Fibroblast of gingiva (primary cell): ENCODE results near the gene NEURL2.
"Not testable (repeated sequence)": the region's sequence is repeated elsewhere in the genome, so short reads cannot be mapped to it uniquely, and the experiment has no call there.

Experiments used
- DNase-seq: peaks from one replicate; pipeline ENCODE4 v3.0.0-alpha.2; 2011; ENCODE audit warnings: low read depth

The NEURL2 gene

GRCh38 chr20:45920462-45921336, 29.7 kb upstream of the NEURL2 start:
- no peak for DNase-seq

- peak; percentile 82 for DNase-seq
Observed at GRCh38 chr20:45919542-45920399, 28.8 kb upstream of the NEURL2 start.

- peak; percentile 36 for DNase-seq
Observed at GRCh38 chr20:45918779-45919537, 27.9 kb upstream of the NEURL2 start.

GRCh38 chr20:45918182-45918737, 27.3 kb upstream of the NEURL2 start:
- DNase-seq = peak; percentile 47

- DNase-seq = peak; percentile 30
Observed at GRCh38 chr20:45917790-45918141, 26.8 kb upstream of the NEURL2 start.

DNA sequence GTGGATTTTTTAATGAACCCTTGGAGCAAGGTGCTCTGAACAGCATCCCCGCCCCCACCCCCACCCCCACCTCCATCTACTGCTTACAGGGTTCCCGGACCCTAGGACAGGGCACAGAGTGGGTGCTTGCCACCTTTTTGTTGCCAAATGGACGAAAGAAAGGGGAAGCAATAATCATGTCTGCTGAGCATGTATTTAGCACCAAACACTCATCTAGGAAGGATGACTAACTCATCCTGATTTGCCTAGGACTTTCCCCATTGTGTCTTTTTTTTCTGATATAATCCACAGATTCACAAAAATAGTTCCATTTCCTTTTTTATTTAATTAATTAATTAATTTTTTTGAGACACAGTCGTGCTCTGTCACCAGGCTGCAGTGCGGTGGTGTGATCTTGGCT, 22.1 kb upstream of the NEURL2 start:
- no peak for DNase-seq

DNA sequence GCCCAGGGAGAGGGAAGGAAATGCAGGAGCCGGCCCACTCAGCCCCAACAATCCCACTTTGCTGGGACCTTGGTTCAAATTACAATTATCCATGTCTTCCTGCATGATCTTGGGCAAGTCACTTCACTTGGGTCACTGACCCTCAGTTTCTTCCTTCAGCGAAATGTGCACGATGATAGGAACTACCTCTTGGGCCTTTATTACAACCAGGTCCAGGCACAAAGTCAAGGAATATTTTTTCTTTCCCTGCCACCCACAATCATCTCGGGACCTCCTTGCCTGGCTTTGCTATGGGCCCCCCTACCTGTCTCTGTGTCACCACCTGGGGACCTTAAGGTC, 21.3 kb upstream of the NEURL2 start:
- no peak for DNase-seq

GRCh38 chr20:45911486-45912343, 20.7 kb upstream of the NEURL2 start, which contains the start of gene PLTP:
TSS of gene PLTP (minus strand) at chr20:45912155. CDS start at chr20:45911452, 703 bp downstream.
- peak; percentile 45 for DNase-seq

GRCh38 chr20:45910670-45911485, 19.9 kb upstream of the NEURL2 start:
- DNase-seq = peak; percentile 100

DNA sequence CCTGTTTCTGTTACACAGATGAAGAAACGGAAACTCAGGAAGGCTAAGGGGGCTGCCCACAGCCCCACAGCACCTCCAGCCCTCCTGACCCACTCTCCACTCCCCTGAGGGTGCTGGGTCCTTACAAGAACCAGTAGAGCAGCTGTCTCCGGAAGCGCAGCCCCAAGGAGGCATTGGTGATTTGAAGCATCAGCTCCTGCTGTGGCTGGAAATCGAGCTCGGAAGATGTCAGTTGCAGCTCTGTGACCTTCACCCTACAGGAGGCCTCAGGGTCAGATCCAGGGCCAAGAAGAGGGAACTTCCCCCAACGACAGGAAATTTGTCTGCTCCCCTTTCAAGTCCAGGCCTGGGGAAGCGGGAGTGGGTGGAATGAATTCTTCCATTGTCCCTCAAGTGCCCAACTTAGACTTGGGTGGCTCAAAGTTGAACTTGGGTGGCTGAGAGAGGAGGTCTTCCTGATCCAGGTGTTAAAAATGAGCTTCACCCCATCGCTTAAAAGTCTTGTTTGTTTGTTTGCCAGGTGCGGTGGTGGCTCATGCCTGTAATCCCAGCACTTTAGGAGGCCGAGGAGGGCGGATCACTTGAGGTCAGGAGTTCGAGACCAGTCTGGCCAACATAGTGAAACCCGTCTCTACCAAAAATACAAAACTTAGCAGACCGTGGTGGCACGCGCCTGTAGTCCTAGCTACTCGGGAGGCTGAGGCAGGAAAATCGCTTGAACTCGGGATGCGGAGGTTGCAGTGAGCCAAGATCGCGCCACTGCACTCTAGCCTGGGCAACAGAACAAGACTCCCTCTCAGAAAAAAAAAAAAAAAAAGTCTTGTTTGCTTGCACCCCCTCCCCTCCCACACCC, 19.0 kb upstream of the NEURL2 start:
- no peak for DNase-seq

DNA sequence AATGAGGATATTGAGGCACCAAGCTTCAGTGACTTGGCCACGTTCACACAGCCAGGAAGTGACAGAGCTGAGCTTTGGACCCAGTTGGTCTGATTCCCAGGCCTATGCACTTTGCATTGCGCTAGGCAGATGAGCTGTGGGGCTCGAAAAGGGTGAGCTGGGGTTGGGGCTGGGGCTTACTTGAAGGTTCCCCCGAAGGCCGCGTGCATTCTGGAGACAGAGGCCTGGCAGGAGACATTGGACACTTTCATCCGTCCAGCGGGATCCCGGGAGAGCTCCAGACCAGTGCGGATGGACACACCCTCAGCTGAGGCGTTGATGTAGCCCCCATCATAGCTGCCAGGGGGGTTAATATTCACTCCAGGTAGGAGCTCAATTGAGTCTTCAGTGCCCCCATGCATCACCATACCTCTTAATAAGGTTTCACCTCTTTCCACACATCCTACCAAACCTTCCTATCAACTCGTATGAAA, 18.4 kb upstream of the NEURL2 start:
- DNase-seq = no peak

GRCh38 chr20:45908084-45908483, 17.1 kb upstream of the NEURL2 start:
- DNase-seq = no peak

DNA sequence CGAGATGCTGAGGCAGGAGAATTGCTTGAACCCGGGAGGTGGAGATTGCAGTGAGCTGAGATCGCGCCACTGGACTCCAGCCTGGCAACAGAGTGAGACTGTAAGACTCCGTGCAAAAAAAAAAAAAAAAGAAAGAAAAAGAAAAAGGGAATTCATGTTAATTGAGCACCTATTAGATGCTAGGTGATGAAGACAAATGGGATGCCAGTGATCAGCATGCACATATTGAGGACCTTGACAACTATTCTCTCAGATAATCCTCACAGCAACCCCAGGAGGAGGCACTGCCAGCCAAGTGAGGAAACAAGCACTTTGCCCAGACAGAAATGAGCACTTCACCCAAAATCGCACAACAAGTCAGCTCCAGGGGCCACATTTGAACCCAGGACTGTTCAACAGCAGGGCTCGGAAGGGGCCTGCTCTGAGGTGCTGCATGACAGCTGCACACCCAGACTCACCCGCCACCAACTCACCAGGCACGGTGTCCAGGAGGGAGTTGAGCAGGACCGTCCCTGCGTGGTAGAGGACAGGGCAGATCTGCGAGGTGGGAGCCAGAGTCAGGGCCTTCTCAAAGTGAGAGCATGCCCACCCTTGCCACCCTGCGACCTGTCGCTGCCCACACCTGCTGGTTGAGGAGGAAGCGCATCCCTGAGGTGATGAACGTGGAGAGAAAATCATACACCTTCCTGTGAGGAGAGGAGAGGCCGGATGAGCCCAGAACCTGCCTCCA, 16.4 kb upstream of the NEURL2 start:
- DNase-seq = no peak

DNA sequence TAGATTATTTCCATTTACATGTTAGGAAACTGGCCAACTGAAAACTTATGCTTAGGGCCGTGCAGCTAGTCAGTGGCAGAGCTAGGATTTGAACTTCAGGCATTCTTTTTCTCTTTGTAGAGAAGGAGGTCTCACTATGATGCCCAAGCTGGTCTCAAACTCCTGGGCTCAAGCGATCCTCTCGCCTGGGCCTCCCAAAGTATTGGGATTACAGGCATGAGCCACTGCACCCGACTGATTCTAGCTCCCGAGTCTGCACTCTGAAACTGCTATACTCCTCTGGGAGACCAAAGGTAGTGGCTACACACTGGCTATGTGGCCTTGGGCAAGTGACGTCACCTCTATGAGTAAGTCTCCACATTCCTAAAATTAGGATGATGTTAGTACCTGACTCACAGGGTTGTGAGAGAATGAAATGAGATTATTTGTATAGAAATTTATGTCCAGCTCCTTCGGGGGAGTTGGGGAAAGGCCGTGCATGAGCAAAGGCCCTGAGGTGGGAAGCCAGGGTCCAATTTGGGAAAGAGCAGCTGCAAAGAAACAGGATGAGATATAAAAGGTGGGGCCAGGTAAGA, 14.6 kb upstream of the NEURL2 start:
- DNase-seq = peak; percentile 37

GRCh38 chr20:45904583-45905504, 13.8 kb upstream of the NEURL2 start:
- DNase-seq = no peak

DNA sequence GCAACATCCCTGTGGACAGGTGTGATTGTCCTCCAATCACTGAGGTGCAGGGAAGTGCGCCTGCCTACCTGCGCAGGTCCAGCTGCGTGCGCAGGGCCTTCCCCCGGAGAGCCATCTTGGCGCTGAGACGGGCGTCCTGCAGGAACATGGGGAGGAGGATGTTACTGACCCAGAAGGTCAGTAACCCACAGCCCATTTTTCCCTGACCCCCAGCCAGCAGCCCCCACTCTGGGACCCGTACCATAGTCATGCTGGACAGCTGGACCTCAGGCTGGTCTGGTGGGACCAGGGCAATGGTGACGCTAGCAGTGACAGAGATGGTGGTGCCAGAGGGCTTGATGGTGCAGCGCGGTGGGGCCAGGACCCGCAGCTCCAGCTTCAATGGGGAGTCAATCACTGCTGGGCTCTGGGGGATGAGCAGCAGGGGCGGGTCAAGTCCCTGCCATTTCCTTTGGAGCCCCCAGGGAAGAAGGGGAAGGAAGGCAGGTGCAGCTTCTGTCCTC, 11.2 kb upstream of the NEURL2 start:
- no peak for DNase-seq

GRCh38 chr20:45901332-45901731, 10.3 kb upstream of the NEURL2 start:
- not testable (repeated sequence) for DNase-seq
